Urinary bladder (tissue), 4 donors: ENCODE measurements around the gene S100A9. TPM values are rescaled to one million over a fixed set of nuclear protein-coding genes. Genes with fewer than 3 reads are reported as not detected.

Source experiments
- DNase-seq: peaks from one replicate; pipeline ENCODE4 v3.0.0-alpha.2; 2015; ENCODE audit errors: extremely low spot score
- H3K27ac ChIP-seq: one replicate; pipeline ENCODE4 v1.5.1; 2013; ENCODE audit warnings: low read depth, mild to moderate bottlenecking, moderate library complexity
- H3K36me3 ChIP-seq: one replicate; pipeline ENCODE4 v1.6.1; 2013; ENCODE audit warnings: mild to moderate bottlenecking, moderate library complexity; ENCODE audit not compliant: insufficient read depth
- H3K4me1 ChIP-seq: one replicate; pipeline ENCODE4 v1.6.1; 2013; ENCODE audit warnings: mild to moderate bottlenecking, moderate library complexity; ENCODE audit not compliant: insufficient read depth
- H3K4me3 ChIP-seq: one replicate; pipeline ENCODE4 v1.5.1; 2013; ENCODE audit warnings: low read depth, low read length
- WGBS: extraction: QIAGEN DNeasy Blood & Tissue Kit; methylation state at CpG from one replicate; pipeline ENCODE4 v1.1.7; 2013; 5-methylcytosine and 5-hydroxymethylcytosine counted together
- polyA plus RNA-seq: library from polyadenylated mRNA; stranded (reverse); fragments of 200-250 nt; gene quantifications from one replicate; pipeline ENCODE4 v1.2.3, GENCODE V29; 2013
- total RNA-seq: library from RNA; depleted of rRNA; stranded (reverse); fragments of >200 nt; gene quantifications from one replicate; pipeline ENCODE4 v1.2.3, GENCODE V29; 2014
- donor health status: healthy with polysubstance abuse.
- donor health status: healthy.

S100A9 gene
- total and polyA plus RNA-seq, 2 donors = 77.5 to 471 TPM

DNA sequence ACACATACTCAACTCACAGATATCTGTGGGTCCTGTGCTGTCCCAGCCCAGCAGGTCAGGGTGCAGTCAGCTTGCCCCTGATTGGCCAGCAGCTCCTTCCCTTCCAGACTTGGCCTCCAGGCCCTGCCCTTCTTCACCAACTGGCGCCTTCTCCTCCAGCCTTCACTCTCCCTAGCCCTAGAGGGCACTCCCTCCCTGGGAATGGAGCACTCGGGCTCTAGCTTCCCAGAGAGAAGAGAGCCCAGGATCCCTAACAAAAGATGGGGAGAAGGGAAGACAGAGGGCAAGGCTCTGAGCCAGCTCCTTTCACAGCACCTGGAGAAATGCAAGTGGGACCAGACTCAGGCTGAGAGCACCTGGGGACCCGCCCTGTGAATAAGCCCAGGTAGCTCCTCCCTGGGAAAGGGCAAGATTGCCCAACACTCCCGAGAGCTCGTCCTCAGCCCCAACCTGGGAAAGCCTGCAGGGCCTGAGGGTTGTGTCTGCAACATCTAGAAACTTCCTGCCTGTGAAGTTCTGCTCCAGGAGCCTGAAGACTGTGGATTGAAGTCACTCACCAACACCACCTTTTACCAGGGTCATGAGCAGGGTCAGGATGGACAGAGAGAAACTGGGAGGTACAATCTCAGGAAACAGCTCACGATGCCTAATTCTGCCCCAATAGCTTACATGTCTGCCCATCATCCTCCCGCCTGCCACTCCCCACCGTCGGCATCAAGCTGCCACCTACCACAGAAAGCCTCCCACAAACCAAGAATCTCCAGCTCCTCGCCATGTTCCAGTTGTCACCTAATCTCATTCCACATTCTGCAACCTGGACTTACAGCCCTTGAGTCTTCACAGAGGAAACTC, 8.9 kb upstream of the S100A9 start, which contains the start of gene PGLYRP4:
Gene PGLYRP4 (minus strand): TSS at position 331 of the 852 bp plus-strand sequence. CDS start 909 bp downstream, outside the sequence.
- Histone ChIP-seq H3K4me3 (no peak within 1 kb of the TSS), H3K36me3 (no peaks in the 10 kb centered on the region), H3K4me1 (no peaks in the 10 kb centered on the region), H3K27ac (no peak within 1 kb of the TSS)
- no peak for DNase-seq
- 64% methylated on average over 10 of the region's 10 CpGs for WGBS

DNA sequence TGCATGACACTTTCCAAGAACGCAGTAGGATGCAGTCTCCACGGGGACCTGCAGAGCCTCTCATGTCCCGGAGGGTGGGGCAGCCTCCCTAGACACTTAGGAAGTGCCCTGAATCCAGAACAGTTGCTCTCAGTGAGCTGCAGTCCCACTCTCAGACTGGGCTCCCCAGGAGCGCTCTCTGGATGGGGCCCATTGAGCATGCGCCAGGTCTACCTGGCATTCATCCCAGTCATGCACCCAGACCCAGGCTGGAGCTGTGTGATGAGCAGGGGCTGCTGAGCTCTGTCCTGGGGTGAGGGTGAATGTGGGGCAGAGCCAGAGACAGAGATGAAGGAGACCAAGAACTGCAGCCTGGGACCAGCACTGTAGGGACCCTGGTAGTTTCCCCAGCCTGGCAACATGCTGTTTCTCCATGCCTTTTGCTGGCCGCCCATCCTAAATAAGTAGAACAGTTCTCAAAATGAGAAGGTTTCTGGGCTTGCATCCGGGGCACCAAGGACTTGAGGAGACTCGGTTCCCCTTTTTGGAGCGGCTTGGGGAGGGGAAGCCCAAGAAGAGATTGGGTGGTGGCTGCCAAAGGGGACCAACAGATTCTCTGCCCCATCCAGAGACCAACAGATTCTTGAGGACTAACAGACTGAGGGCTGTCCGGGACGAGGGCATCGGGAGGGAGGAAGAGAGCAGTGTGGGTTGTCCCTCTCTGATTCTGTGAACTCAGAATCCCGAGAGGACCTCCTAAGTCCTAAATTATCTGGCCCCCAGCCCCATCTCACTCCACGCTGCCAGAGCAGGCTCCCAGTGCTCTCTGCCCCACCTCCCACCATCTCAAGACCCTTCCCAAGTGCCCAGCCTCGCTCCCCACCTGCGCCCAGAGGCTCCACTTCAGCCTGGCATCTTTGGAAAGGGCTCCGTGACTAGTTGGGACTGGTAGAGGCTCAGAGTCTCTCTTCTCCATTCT, 8.0 kb upstream of the S100A9 start:
- H3K4me1 ChIP-seq = no peaks in the 10 kb centered on the region
- no peak overlapping the region for H3K27ac ChIP-seq
- no peak for DNase-seq
- H3K4me3 ChIP-seq = no peak overlapping the region
- WGBS = 67% methylated on average over 17 of the region's 17 CpGs
- H3K36me3 ChIP-seq = no peaks in the 10 kb centered on the region

DNA sequence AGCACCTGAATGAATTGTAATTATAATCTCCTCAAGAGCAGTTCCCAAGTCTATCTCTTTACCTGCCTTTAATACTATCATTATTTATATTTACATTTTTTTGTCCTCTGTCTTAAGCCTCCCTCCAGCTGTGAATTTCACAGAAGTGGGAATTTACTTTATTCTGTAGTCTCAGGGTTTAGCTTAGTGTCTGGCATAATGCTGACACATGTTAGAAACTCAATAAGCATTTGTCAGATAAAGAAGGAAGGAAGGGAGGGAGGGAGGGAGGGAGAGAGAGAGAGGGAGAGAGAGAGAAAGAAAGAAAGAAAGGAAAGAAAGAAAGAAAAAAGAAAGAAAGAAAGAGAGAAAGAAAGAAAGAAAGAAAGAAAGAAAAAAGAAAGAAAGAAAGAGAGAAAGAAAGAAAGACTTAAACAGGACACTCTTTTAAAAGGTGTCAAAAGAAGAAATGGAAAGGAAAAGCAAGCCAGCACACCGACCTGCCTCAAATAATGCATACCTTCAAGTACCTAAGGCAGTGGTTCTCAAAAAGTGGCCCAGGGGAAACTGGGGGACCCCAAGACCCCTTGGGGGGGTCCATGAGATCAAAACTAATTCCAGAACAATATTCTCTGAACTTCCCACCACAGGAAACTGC, 7.2 kb upstream of the S100A9 start:
- H3K27ac ChIP-seq = no peak overlapping the region
- H3K4me3 ChIP-seq = no peak overlapping the region
- WGBS = 58% methylated on average over 1 of the region's 1 CpG
- H3K4me1 ChIP-seq = no peaks in the 10 kb centered on the region
- no peaks in the 10 kb centered on the region for H3K36me3 ChIP-seq
- no peak for DNase-seq

DNA sequence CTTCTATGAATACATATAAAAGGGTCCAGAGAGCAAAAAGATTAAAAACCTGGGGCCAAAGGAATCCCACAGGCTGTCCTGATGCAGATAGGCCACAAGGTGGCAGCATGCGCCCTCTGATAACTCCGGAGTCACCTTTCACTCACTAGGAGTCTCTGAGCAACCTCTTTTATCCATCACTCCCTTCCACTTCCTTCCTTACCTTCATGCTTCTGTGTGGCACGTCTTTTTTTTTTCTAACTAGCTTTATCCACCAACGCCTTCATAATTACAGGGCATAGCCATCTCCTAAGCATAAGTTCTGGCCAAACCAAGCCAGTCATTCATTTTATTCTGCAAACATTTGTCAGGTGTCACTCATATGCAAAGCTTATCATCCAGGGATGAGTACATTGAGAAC, 5.1 kb upstream of the S100A9 start:
- no peak overlapping the region for H3K4me3 ChIP-seq
- WGBS = under 1% methylated on average over 4 of the region's 4 CpGs
- H3K27ac ChIP-seq = no peak overlapping the region
- no peaks in the 10 kb centered on the region for H3K36me3 ChIP-seq
- no peaks in the 10 kb centered on the region for H3K4me1 ChIP-seq
- no peak for DNase-seq

DNA sequence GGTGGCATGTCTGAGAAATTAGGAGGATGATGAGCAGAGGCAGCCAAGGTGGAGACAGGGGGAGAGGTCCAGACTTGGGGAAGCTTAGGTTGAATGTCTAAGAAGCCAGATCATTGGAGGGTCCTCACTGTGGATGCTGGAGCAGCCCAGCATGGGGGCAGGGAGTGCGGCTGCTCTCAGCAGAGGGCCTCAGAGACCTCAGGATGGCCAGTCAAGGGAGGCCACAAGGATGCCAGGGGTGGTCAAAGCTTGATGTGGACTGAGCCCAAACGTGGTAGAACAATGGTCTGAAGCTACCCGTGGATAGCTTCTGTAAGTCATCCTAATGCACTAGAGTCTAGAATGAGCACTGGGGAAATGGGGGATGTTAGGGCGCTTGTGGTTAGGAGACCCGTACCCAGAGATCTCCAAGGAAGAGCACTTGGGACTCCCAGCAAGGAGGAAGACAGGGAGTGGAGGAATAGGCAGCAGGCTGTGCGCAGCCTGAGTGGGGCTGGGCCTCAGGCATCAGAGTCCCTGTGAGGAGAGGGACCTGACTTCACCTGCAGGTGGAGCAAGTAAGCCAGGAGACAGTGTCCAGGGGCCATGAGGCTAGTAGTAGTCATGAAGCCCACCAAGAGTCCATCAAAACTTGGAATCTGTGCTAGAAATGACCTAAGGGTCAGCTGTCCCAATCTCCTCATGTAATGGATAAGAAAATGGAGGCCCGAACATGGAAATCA, 4.3 kb upstream of the S100A9 start:
- Histone ChIP-seq H3K36me3 (no peaks in the 10 kb centered on the region), H3K4me1 (no peaks in the 10 kb centered on the region), H3K4me3 (no peak overlapping the region), H3K27ac (no peak overlapping the region)
- DNase-seq = no peak
- WGBS = 76% methylated on average over 7 of the region's 7 CpGs

DNA sequence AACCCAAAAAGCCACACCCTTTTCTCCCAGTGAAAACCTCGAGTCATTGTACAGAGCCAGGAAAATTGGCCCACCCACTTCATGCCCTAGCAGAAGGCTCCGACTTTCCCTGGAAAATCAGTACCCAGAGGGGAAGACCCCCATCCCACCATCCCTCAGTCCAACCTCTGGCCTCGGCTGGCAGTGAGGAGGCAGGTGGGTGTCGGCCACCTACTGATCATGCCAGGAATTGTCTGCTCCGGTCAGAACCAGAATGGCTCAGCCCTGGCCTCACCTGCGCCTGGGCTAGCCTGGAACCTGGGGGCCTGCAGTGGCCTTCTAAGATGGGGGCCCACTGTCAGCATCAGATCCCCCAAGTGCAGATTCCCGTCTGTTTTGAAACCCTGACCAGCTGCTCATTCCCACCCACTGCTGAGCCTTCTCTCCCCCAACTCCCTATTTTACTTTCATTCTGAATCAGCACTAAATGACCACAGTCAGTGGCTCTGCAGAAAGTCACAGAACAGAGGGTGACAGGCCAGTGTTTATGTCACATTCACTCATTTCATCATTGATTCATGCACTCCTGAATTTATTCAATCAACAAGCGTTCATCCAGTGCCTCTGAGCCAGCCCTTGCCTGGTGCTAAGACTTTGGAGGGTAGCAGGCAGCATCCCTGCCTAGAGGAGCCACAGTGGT, 3.0 kb upstream of the S100A9 start:
- H3K36me3 ChIP-seq = no peaks in the 10 kb centered on the region
- no peak for DNase-seq
- H3K4me3 ChIP-seq = no peak overlapping the region
- WGBS = 68% methylated on average over 8 of the region's 8 CpGs
- H3K27ac ChIP-seq = no peak overlapping the region
- no peaks in the 10 kb centered on the region for H3K4me1 ChIP-seq

DNA sequence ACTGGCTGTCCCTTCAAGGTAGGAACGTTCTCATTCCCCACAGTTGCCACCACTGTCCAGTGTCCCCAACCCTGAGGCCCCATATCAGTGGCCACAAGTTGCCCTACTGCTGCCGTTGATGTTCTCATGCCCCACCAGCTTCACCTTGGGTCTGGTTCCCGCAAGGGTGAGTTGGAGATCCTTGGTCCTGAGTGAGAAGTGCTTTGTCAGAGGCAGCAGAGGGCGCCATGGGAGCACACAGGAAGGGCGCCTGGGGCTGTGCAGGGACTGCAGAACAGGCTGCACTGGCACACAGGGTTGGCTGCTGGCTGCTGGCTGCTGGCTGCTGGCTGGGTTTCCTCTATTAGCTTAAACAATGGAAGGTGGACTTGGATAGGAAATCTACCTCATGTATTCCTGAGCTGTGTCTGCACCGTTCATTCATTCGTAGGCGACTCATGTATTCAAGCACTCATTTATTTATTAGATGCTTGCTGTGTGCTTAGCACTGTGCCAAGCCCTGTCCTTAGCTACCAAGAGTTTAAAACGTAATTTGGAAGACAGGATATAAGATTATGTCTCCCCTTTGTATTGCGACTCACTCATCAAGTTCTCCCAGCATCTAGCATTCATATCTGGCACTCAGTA, 2.1 kb upstream of the S100A9 start:
- no peaks in the 10 kb centered on the region for H3K4me1 ChIP-seq
- H3K4me3 ChIP-seq = no peak overlapping the region
- no peak for DNase-seq
- H3K36me3 ChIP-seq = no peaks in the 10 kb centered on the region
- 50% methylated on average over 10 of the region's 10 CpGs for WGBS
- no peak overlapping the region for H3K27ac ChIP-seq

DNA sequence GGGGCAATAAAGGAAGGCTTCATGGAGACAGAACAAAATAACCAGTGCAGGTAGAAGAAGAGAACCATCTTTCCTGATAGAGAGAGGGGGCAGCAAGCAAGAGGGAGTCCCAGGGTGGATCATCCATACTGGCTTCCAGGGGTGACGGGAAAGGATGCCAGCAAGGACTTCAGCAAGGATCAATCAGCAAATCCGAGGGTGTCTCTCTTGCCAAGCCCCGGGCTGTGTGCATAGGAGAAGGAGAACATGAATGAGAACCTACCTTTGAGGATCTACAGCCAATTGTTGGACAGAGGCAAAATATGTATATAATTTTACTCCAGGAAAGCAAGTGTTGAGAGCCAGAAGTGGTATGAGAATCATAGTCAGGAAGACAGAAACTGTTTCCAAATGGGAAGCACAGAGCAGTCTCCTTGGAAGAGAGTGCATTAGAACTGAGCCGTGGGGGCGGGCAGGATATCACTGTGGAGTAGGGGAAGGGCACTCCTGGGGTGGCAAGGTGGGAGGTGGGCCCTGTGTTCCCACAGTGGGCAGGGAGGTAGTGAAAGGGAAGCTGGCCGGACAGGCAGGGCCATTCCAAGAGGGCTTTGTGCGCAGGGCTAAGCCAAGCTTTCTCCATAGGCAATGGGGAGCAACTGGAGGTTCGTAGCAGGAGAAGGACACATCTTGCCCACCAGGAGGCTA, 1.1 kb upstream of the S100A9 start:
- no peak overlapping the region for H3K4me3 ChIP-seq
- no peaks in the 10 kb centered on the region for H3K4me1 ChIP-seq
- no peak overlapping the region for H3K27ac ChIP-seq
- WGBS = 82% methylated on average over 8 of the region's 8 CpGs
- DNase-seq = no peak
- no peaks in the 10 kb centered on the region for H3K36me3 ChIP-seq

DNA sequence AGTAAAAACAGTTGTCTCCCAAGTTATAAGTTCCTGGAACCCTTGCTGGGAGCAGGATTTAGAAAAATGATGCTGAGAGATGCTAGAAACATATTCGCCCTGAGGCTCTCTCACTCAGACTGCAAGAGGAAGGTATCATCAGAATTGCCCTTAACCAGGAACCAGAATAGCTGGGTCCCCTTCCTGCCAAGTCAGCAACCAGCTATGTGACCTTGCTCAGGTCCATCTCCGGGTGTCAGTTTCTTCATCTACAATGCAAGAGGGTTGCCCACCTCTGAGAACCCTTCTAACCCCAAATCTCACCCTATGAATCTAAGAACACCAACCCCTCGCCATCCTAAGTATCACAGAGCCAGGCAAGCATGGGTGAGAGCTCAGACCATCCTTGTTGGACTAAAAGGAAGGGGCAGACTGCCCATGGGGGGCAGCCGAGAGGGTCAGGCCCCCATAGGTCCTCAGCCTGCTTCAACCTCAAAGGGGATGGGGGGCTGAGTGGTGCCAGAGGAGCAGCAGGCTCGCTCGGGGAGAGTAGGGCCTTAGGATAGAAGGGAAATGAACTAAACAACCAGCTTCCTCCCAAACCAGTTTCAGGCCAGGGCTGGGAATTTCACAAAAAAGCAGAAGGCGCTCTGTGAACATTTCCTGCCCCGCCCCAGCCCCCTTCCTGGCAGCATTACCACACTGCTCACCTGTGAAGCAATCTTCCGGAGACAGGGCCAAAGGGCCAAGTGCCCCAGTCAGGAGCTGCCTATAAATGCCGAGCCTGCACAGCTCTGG, 390 bp upstream of the S100A9 start:
- Histone ChIP-seq H3K4me1 (no peaks in the 10 kb centered on the region), H3K36me3 (no peaks in the 10 kb centered on the region), H3K27ac (no peak overlapping the region), H3K4me3 (no peak overlapping the region)
- no peak for DNase-seq
- 69% methylated on average over 10 of the region's 10 CpGs for WGBS

DNA sequence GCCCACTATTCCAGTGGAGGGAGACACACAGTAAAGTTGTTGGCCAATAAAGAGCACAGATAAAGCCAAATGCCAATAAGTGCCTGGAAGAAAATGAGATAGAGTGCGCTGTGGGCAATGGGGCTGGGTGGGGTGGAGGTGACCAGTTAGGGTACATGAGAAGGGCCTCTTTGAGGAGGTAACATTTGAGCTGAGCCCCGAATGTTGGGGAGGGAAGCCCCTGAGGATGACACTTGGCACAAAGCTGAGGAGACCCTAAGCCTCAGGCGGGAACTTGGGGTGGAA, 979 bp downstream of the S100A9 start:
- no peak overlapping the region for H3K27ac ChIP-seq
- 92% methylated on average over 3 of the region's 3 CpGs for WGBS
- DNase-seq = no peak
- H3K4me3 ChIP-seq = no peak overlapping the region
- H3K4me1 ChIP-seq = no peaks in the 10 kb centered on the region
- H3K36me3 ChIP-seq = no peaks in the 10 kb centered on the region

DNA sequence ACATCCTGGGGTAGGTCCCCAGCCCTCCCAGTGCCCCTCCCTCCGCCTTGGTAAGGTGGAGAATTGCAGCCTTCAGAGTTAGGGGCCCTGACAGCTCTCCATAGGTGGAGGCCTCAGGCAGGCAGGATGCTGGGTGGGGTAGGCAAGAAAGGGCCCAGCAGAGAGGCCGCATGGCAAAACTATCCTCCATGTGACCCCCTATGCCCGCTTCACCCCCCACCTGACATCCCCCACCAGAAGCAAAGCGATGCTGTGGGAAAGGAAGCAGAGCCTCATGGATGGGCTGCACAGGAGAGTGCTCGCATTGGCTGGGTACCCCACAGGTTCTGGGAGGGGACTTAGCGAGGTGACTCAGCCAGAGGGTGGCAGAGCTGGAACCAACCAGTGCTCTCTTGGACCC, 1.6 kb downstream of the S100A9 start:
- Histone ChIP-seq H3K27ac (no peak overlapping the region), H3K4me1 (no peaks in the 10 kb centered on the region), H3K36me3 (no peaks in the 10 kb centered on the region), H3K4me3 (no peak overlapping the region)
- DNase-seq = no peak
- WGBS = 92% methylated on average over 6 of the region's 6 CpGs
